ENCODE data around the gene CDC73. TPM values are rescaled to one million over a fixed set of nuclear protein-coding genes. Genes with fewer than 3 reads are reported as not detected.

Gene CDC73
- total and polyA plus RNA-seq, 9 of the 15 experiments (the other 6 are each of a cell fraction or from before 2014, with no cell fraction given), result 19.0 to 61.7 (median 30.1) TPM

- TF ChIP-seq, protein P1, sequence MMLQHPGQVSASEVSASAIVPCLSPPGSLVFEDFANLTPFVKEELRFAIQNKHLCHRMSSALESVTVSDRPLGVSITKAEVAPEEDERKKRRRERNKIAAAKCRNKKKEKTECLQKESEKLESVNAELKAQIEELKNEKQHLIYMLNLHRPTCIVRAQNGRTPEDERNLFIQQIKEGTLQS (IDR thresholded peaks at IDR 0.05), result peak; percentile 67; the same call in 1 of the 2 replicates
- TF ChIP-seq, protein P1 (CRISPR knock-in tag; conservative IDR thresholded peaks at IDR 0.05), result peak; percentile 73
- TF ChIP-seq EP300 (IDR thresholded peaks at IDR 0.05; ENCODE audit: low read length) (peak; percentile 42; the same call in 1 of the 2 replicates), HDAC2 (IDR thresholded peaks at IDR 0.05) (0 out of 2 replicates have a peak, but pooled peaks have one; percentile 75), ZNF146 (CRISPR knock-in tag; IDR thresholded peaks at IDR 0.05; ENCODE audit: unreplicated experiment) (no peak), ZNF668 (CRISPR knock-in tag; IDR thresholded peaks at IDR 0.05) (no peak), YBX1 (IDR thresholded peaks at IDR 0.05) (no peak), CREM (IDR thresholded peaks at IDR 0.05; ENCODE audit: low read depth) (peak; percentile 59), FUS (optimal IDR thresholded peaks at IDR 0.05; ENCODE audit: low read depth, low read length) (peak; percentile 84), NFE2 (IDR thresholded peaks at IDR 0.05; ENCODE audit: low read depth) (peak; percentile 41), PTTG1 (tag; IDR thresholded peaks at IDR 0.05; ENCODE audit: low read depth) (no peak), ZNF165 (CRISPR knock-in tag; IDR thresholded peaks at IDR 0.05; ENCODE audit: borderline replicate concordance) (no peak), PHF21A (IDR thresholded peaks at IDR 0.05; ENCODE audit: borderline replicate concordance, low read depth) (no peak), ZFP91 (CRISPR knock-in tag; IDR thresholded peaks at IDR 0.05) (no peak), PURB (CRISPR knock-in tag; IDR thresholded peaks at IDR 0.05; ENCODE audit: low read depth) (no peak), NONO (IDR thresholded peaks at IDR 0.05; ENCODE audit: low read depth in 2 of 2, low read length in 1 of 2) (peak; percentile 19 to 83; a peak in 3 of 4 replicates), NEUROD1 (IDR thresholded peaks at IDR 0.05; ENCODE audit: borderline replicate concordance, low read depth, low read length, partially characterized antibody) (peak; percentile 45), SAP30 (IDR thresholded peaks at IDR 0.05; ENCODE audit: borderline replicate concordance, insufficient read depth, low read depth, low read length, poor library complexity, severe bottlenecking) (peak; percentile 78), STAT5A (IDR thresholded peaks at IDR 0.05; ENCODE audit: borderline replicate concordance, low read length) (0 out of 2 replicates have a peak, but pooled peaks have one; percentile 6), BHLHE40 (IDR thresholded peaks at IDR 0.05; ENCODE audit: low read length) (peak; percentile 79)
- TF ChIP-seq, protein P2, sequence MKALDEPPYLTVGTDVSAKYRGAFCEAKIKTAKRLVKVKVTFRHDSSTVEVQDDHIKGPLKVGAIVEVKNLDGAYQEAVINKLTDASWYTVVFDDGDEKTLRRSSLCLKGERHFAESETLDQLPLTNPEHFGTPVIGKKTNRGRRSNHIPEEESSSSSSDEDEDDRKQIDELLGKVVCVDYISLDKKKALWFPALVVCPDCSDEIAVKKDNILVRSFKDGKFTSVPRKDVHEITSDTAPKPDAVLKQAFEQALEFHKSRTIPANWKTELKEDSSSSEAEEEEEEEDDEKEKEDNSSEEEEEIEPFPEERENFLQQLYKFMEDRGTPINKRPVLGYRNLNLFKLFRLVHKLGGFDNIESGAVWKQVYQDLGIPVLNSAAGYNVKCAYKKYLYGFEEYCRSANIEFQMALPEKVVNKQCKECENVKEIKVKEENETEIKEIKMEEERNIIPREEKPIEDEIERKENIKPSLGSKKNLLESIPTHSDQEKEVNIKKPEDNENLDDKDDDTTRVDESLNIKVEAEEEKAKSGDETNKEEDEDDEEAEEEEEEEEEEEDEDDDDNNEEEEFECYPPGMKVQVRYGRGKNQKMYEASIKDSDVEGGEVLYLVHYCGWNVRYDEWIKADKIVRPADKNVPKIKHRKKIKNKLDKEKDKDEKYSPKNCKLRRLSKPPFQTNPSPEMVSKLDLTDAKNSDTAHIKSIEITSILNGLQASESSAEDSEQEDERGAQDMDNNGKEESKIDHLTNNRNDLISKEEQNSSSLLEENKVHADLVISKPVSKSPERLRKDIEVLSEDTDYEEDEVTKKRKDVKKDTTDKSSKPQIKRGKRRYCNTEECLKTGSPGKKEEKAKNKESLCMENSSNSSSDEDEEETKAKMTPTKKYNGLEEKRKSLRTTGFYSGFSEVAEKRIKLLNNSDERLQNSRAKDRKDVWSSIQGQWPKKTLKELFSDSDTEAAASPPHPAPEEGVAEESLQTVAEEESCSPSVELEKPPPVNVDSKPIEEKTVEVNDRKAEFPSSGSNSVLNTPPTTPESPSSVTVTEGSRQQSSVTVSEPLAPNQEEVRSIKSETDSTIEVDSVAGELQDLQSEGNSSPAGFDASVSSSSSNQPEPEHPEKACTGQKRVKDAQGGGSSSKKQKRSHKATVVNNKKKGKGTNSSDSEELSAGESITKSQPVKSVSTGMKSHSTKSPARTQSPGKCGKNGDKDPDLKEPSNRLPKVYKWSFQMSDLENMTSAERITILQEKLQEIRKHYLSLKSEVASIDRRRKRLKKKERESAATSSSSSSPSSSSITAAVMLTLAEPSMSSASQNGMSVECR (CRISPR knock-in tag; IDR thresholded peaks at IDR 0.05), result peak; percentile 89
These were observed 16.7 kb upstream of the CDC73 start, which contains the start of gene GLRX2 (continued) for GRCh38 chr1:193104907-193105820.
